Panc1 (cell line): ENCODE data around the gene ADRM1.

Source experiments
- CTCF ChIP-seq: fragments of 450-650 bp; IDR thresholded peaks from 2 replicates; pipeline ENCODE4 v1.5.1; 2017; ENCODE audit warnings: mild to moderate bottlenecking
- TCF7L2 ChIP-seq: IDR thresholded peaks from 2 replicates; pipeline ENCODE4 v1.6.1; 2011; ENCODE audit warnings: mild to moderate bottlenecking, low read depth, low read length, inconsistent platforms
- TF ChIP-seq, protein P1 (sequence below), 2 experiments: IDR thresholded peaks; 2 replicates each; pipeline ENCODE4 v1.6.1; 2011 to 2012; ENCODE audit warnings: low read depth in 2 of 2, control low read depth in 1 of 2, low read length in 1 of 2, mild to moderate bottlenecking in 1 of 2, moderate library complexity in 1 of 2; ENCODE audit not compliant: insufficient read depth in 1 of 2

GRCh38 chr20:62314339-62314638 lies 11.5 kb downstream of the ADRM1 start:
- TF ChIP-seq CTCF (no peak), TCF7L2 (no peak)
- TF ChIP-seq, protein P1, sequence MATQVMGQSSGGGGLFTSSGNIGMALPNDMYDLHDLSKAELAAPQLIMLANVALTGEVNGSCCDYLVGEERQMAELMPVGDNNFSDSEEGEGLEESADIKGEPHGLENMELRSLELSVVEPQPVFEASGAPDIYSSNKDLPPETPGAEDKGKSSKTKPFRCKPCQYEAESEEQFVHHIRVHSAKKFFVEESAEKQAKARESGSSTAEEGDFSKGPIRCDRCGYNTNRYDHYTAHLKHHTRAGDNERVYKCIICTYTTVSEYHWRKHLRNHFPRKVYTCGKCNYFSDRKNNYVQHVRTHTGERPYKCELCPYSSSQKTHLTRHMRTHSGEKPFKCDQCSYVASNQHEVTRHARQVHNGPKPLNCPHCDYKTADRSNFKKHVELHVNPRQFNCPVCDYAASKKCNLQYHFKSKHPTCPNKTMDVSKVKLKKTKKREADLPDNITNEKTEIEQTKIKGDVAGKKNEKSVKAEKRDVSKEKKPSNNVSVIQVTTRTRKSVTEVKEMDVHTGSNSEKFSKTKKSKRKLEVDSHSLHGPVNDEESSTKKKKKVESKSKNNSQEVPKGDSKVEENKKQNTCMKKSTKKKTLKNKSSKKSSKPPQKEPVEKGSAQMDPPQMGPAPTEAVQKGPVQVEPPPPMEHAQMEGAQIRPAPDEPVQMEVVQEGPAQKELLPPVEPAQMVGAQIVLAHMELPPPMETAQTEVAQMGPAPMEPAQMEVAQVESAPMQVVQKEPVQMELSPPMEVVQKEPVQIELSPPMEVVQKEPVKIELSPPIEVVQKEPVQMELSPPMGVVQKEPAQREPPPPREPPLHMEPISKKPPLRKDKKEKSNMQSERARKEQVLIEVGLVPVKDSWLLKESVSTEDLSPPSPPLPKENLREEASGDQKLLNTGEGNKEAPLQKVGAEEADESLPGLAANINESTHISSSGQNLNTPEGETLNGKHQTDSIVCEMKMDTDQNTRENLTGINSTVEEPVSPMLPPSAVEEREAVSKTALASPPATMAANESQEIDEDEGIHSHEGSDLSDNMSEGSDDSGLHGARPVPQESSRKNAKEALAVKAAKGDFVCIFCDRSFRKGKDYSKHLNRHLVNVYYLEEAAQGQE (IDR thresholded peaks at IDR 0.05; ENCODE audit: insufficient read depth in 1 of 2, low read depth in 2 of 2, low read length in 1 of 2): no peak
